Smooth muscle cell of the brain vasculature (primary cell): ENCODE data around the gene TRH.
"Not testable (repeated sequence)": the region's sequence is repeated elsewhere in the genome, so short reads cannot be mapped to it uniquely, and the experiment has no call there.

Experiments used
- DNase-seq: peaks from one replicate; pipeline ENCODE4 v3.0.0-alpha.2; 2012; ENCODE audit warnings: low read depth, low spot score

Gene TRH

GRCh38 chr3:130010556-130010955 is 36.0 kb downstream of the TRH start:
- DNase-seq: no peak

DNA sequence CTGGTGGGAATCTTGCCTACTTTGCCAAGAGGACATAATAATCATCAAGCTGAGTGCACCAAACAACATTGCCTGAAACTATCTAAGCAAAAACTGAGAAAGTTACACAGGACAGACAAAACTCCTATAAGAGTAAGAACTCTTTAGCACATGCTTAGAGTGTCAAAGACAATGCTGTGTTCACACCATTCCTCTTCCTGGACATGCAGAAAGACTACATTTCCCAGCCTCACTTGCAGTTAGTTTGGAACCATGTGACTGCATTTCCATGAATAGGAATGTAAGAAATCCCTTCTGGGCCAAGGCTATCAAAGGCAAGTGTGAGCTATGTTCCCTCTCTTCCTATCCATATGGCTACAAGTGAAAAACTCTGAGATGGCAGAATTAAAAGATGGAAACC is 37.6 kb downstream of the TRH start:
- DNase-seq: not testable (repeated sequence)

GRCh38 chr3:130013246-130013645 is 38.7 kb downstream of the TRH start:
- DNase-seq: not testable (repeated sequence)

GRCh38 chr3:130014526-130014925 is 40.0 kb downstream of the TRH start:
- DNase-seq: no peak

DNA sequence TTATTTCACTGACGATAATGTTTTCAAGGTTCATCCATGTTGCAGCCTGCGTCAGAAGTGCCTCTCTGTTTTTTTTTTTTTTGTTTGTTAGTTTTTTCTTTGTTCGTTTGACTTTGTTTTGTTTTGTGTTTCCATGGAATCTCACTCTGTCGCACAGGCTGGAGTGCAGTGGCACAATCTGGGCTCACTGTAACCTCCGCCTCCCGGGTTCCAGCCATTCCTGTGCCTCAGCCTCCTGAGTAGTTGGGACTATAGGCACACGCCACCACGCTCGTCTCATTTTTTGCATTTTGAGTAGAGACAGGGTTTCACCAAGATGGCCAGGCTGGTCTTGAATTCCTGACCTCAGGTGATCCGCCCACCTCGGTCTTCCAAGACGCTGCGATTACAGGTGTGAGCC is 43.1 kb downstream of the TRH start:
- not testable (repeated sequence) for DNase-seq

DNA sequence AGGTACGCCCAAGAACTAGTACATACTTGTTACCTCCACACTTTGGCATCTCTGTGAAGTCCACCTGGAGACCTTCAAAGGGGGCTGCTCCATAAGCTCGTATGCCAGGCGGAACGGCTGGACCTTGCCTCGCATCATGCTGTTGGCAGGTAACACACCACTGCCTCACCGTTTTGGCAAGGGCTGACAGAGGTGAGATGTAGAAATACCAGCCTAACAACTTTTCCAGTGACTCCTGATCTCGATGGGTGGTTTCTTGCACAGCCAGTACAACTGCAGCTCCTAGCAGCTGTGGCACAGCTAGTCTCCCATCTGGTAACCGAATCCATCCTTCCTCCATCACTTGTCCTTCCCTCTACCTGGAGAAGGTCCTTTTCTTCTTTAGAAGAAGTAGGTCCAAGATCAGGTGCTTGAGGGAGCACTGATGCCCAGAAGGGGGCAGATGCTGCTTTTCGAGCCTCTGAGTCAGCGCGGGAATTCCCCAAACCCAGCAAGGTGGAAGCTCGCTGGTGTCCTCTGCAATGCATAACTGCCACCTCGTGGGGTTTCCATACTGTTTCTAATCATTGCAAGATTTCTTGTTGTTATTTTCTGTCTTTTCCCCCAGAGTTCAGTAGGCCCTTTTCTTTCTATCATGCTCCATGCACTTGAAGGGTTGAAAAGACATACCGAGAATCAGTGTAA is 51.8 kb downstream of the TRH start:
- not testable (repeated sequence) for DNase-seq

DNA sequence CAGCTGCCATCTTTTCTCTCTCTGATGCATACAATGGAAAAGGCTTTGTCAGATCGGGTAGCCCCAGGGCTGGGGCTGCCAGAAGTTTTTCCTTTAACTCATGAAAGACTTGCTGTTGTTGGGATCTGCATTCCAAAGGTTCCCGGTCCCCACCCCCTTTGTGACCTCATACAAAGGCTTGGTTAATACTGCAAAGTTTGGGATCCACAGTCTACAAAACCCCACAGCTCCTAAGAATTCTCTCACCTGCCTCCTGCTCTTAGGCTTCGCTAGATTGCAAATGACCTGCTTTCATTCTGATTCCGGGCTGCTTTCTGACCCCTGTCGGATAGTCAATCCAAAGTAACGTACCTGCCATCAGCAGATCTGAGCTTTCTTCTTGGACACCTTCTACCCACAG is 52.9 kb downstream of the TRH start:
- DNase-seq: not testable (repeated sequence)
